HepG2 (cell line): ENCODE data around the gene PLXNA4. TPM values are rescaled to one million over a fixed set of nuclear protein-coding genes. Genes with fewer than 3 reads are reported as not detected.

Experiments used
- ATAC-seq: fragments of 200-7000 bp; cut with Tn5 transposase; 3 replicates; pipeline ENCODE4 v1.9.1; 2020; ENCODE audit warnings: mild to moderate bottlenecking, moderate library complexity
- BruUV-seq: library from RNA; stranded (reverse); fragments of 400-500 nt; replicated peaks from 2 replicates; lab custom pipeline; 2021; lab: Mats Ljungman, UMichigan
- CTCF ChIA-PET: fragments of 300-600 bp; formaldehyde crosslinking; extraction: SDS; loops from one replicate; lab custom pipeline; 2021; ENCODE audit warnings: low total read pairs, inconsistent platforms, low intra/inter-chr PET ratio; lab: Yijun Ruan, JAX
- POLR2A ChIA-PET: fragments of 350-600 bp; sonication (Branson Sonifier 250); formaldehyde crosslinking; loops from one replicate; lab custom pipeline; 2020; ENCODE audit warnings: antibody characterized with exemption, inconsistent platforms; lab: Yijun Ruan, JAX
- DNase-seq: peaks from one replicate; pipeline ENCODE4 v3.0.0-alpha.2; 2015; ENCODE audit warnings: low spot score
- FAIRE-seq: peaks from 3 replicates; lab custom pipeline; 2011; peaks lifted over from hg19 to GRCh38; lab: Jason Lieb, UNC
- H2AFZ ChIP-seq: one replicate; pipeline ENCODE4 v1.6.1; 2011; ENCODE audit warnings: low read length, inconsistent platforms
- H3K27ac ChIP-seq: fragments of 300-600 bp; 3 replicates; pipeline ENCODE4 v1.8.0; 2011; ENCODE audit warnings: mixed run types, mild to moderate bottlenecking, mixed read lengths, low read length, inconsistent platforms; ENCODE audit not compliant: insufficient read depth; ENCODE audit errors: extremely low read length
- H3K27me3 ChIP-seq, 2 experiments: fragments of 200-600 bp in 1 of 2; 2 replicates in 1 of 2; 3 replicates in 1 of 2; pipeline versions ENCODE4 v1.6.0 to v1.8.0; 2011; ENCODE audit warnings: low read length in 2 of 2, mild to moderate bottlenecking in 2 of 2, moderate library complexity in 2 of 2, inconsistent platforms in 1 of 2; ENCODE audit not compliant: insufficient read depth in 2 of 2, control insufficient read depth in 1 of 2
- H3K36me3 ChIP-seq, 2 experiments: fragments of 200-600 bp in 1 of 2; replicated peaks in 1 of 2; 2 replicates in 1 of 2; 3 replicates in 1 of 2; pipeline versions ENCODE4 v1.5.1 to v1.8.0; 2011; ENCODE audit warnings: low read length in 2 of 2, inconsistent platforms in 1 of 2; ENCODE audit not compliant: insufficient read depth in 2 of 2, control insufficient read depth in 1 of 2
- H3K4me1 ChIP-seq: 2 replicates; pipeline ENCODE4 v1.5.1; 2012; ENCODE audit warnings: low read length, inconsistent platforms; ENCODE audit not compliant: insufficient read depth
- H3K4me2 ChIP-seq: 2 replicates; pipeline ENCODE4 v1.6.0; 2011; ENCODE audit warnings: low read depth, low read length, inconsistent platforms
- H3K4me3 ChIP-seq, 3 experiments: fragments of 200-600 bp in 1 of 3; sonication (generic), shearing (Covaris generic) in 1 of 3; replicated peaks in 1 of 3; 2 replicates each; pipeline ENCODE4 v1.5.1; 2011 to 2016; ENCODE audit warnings: low read length in 3 of 3, inconsistent platforms in 2 of 3, low read depth in 2 of 3, mild to moderate bottlenecking in 2 of 3, control low read depth in 1 of 3, mixed read lengths in 1 of 3; ENCODE audit not compliant: insufficient read depth in 1 of 3
- H3K79me2 ChIP-seq: one replicate; pipeline ENCODE4 v1.6.1; 2011; ENCODE audit warnings: low read length, inconsistent platforms; ENCODE audit not compliant: insufficient read depth
- H3K9ac ChIP-seq: 2 replicates; pipeline ENCODE4 v1.6.0; 2011; ENCODE audit warnings: mild to moderate bottlenecking, low read depth, low read length, inconsistent platforms; ENCODE audit not compliant: insufficient read depth
- H3K9me3 ChIP-seq: 2 replicates; pipeline ENCODE4 v1.5.1; 2012; ENCODE audit warnings: mild to moderate bottlenecking, low read length
- H4K20me1 ChIP-seq: 2 replicates; pipeline ENCODE4 v1.6.0; 2011; ENCODE audit warnings: inconsistent platforms, mild to moderate bottlenecking, low read length, moderate library complexity; ENCODE audit not compliant: insufficient read depth
- CCDC6 ChIP-seq: sonication (generic); formaldehyde crosslinking; IDR thresholded peaks from 2 replicates; pipeline ENCODE4 v1.8.1; 2022; ENCODE audit warnings: mild to moderate bottlenecking, missing genetic modification reagents, moderate library complexity
- FOXA1 ChIP-seq, 2 experiments: fragments of 450-650 bp in 1 of 2; sonication (generic) in 1 of 2; formaldehyde crosslinking in 1 of 2; IDR thresholded peaks; 2 replicates each; pipeline versions ENCODE4 v1.4.0 to v1.6.1; 2016 to 2020; ENCODE audit warnings: missing genetic modification reagents in 1 of 2
- HDAC2 ChIP-seq: sonication (generic); formaldehyde crosslinking; IDR thresholded peaks from 2 replicates; pipeline ENCODE4 v1.4.0; 2020; ENCODE audit warnings: missing genetic modification reagents
- MED1 ChIP-seq: sonication (generic); formaldehyde crosslinking; IDR thresholded peaks from 2 replicates; pipeline ENCODE4 v1.4.0; 2020; ENCODE audit warnings: missing genetic modification reagents
- MEF2D ChIP-seq: sonication (generic); formaldehyde crosslinking; IDR thresholded peaks from 2 replicates; pipeline ENCODE4 v1.5.1; 2020; ENCODE audit warnings: mild to moderate bottlenecking, missing genetic modification reagents
- MTA1 ChIP-seq: sonication (generic); formaldehyde crosslinking; IDR thresholded peaks from 2 replicates; pipeline ENCODE4 v1.4.0; 2020; ENCODE audit warnings: missing genetic modification reagents, mild to moderate bottlenecking, borderline replicate concordance
- MXI1 ChIP-seq: IDR thresholded peaks from 3 replicates; pipeline ENCODE4 v1.6.1; 2012; ENCODE audit warnings: low read depth, low read length, inconsistent platforms, borderline replicate concordance
- NFE2L2 ChIP-seq: fragments of 150-350 bp; IDR thresholded peaks from 2 replicates; pipeline ENCODE4 v1.6.1; 2014; ENCODE audit warnings: low read length
- POLR2A ChIP-seq, 2 experiments: IDR thresholded peaks; 2 replicates each; pipeline ENCODE4 v1.6.1; 2011; ENCODE audit warnings: low read depth in 2 of 2, low read length in 2 of 2, mild to moderate bottlenecking in 1 of 2, moderate library complexity in 1 of 2; ENCODE audit not compliant: insufficient read depth in 1 of 2
- TBX2 ChIP-seq: sonication (generic); formaldehyde crosslinking; IDR thresholded peaks from 2 replicates; pipeline ENCODE4 v1.5.0; 2020; ENCODE audit warnings: missing genetic modification reagents, mild to moderate bottlenecking, borderline replicate concordance
- WIZ ChIP-seq: sonication (generic); formaldehyde crosslinking; IDR thresholded peaks from 2 replicates; pipeline ENCODE4 v1.5.1; 2020; ENCODE audit warnings: mild to moderate bottlenecking, missing genetic modification reagents
- ZFP82 ChIP-seq: sonication (generic); formaldehyde crosslinking; IDR thresholded peaks from 2 replicates; pipeline ENCODE4 v1.5.1; 2020; ENCODE audit warnings: mild to moderate bottlenecking, missing genetic modification reagents, borderline replicate concordance
- ZNF264 ChIP-seq: sonication (generic); formaldehyde crosslinking; IDR thresholded peaks from 2 replicates; pipeline ENCODE4 v1.4.0; 2020; ENCODE audit warnings: missing genetic modification reagents
- ZNF790 ChIP-seq: sonication (generic); formaldehyde crosslinking; IDR thresholded peaks from 2 replicates; pipeline ENCODE4 v1.8.0; 2022; ENCODE audit warnings: missing genetic modification reagents, mild to moderate bottlenecking, borderline replicate concordance
- WGBS: methylation state at CpG from one replicate; pipeline ENCODE4 v1.1.6; 2017; ENCODE audit warnings: low lambda C conversion rate; 5-methylcytosine and 5-hydroxymethylcytosine counted together
- in situ Hi-C: cut with HindIII; loops from 2 replicates; pipeline ENCODE4 v1.10.0; 2017; ENCODE audit warnings: low pct_unique_long_range_greater_than_20kb; ENCODE audit not compliant: extremely low pct_ligation_motif_present
- intact Hi-C: fragments of 100-400 bp; cut with micrococcal nuclease; formaldehyde crosslinking; loops from one replicate; pipeline ENCODE4 v1.10.0; 2022; ENCODE audit not compliant: unreplicated experiment
- polyA plus RNA-seq, 8 experiments: library from polyadenylated mRNA; depleted of rRNA in 3 of 8; stranded (reverse) in 7 of 8; unstranded in 1 of 8; fragments of >200 nt; fragmentation: Illumina TruSeq in 4 of 8; extraction: Trizol in 4 of 8; gene quantifications; 2 replicates each; pipeline versions ENCODE4 v1.2.1 to v1.2.3, GENCODE V29; 2011 to 2016; ENCODE audit warnings: low read depth in 4 of 8, missing spikeins in 1 of 8, mixed read lengths in 1 of 8; ENCODE audit not compliant: insufficient read depth in 1 of 8
- total RNA-seq, 5 experiments: library from RNA; depleted of rRNA; stranded (reverse); fragments of >200 nt; fragmentation: Illumina TruSeq; extraction: Trizol; gene quantifications; 2 replicates each; pipeline ENCODE4 v1.2.3, GENCODE V29; 2016; ENCODE audit warnings: low read depth in 1 of 5
- TF ChIP-seq, protein P1 (sequence below): sonication (generic); formaldehyde crosslinking; IDR thresholded peaks from 2 replicates; pipeline ENCODE4 v1.5.0; 2020; ENCODE audit warnings: missing genetic modification reagents, mild to moderate bottlenecking, borderline replicate concordance

PLXNA4 gene
- total and polyA plus RNA-seq, 2 of the 13 experiments (the other 11 are each of a cell fraction or from before 2014, with no cell fraction given), result 0.01 to 0.04 TPM

DNA sequence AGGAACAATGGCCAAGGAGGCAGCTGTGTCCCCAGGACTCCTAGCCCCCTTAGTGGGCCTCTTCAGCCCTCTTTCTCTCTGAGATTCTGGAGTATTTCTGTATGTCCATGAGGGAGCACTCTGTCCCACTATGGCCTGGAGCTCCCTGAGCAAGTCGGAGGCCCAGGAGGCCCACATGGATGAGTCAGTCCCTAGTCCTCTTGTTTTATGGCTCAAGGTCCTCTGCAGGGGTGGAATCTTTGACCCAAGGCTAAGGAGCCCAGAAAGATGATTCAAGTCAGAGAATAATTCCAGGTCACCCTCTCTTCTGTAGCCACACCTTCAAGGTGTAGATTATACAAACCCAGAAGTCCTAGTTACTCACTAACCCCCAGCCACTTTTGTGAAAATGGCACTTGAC is 125.6 kb downstream of the PLXNA4 start:
- no TSS peak for BruUV-seq
- Histone ChIP-seq H3K4me3 (no peak overlapping the region), H3K4me2 (no peak overlapping the region), H3K36me3 (no peaks in the 10 kb centered on the region), H3K9ac (no peak overlapping the region), H3K9me3 (no peaks in the 10 kb centered on the region), H3K27me3 (no peaks in the 10 kb centered on the region; a peak in 2 of 5 replicates), H2AFZ (no peak overlapping the region), H3K27ac (no peak overlapping the region), H4K20me1 (no peaks in the 10 kb centered on the region), H3K79me2 (no peaks in the 10 kb centered on the region), H3K4me1 (no peaks in the 10 kb centered on the region)
- no peak for ATAC-seq
- 11% methylated on average over 1 of the region's 1 CpG for WGBS
- no peak for TF ChIP-seq MED1 (CRISPR knock-in tag)
- in situ Hi-C loops (no loop called here), intact Hi-C loops (no loop called here)
- no peak for DNase-seq
- ChIA-PET CTCF (no interaction called here), POLR2A (no interaction called here)
- no peak for FAIRE-seq

DNA sequence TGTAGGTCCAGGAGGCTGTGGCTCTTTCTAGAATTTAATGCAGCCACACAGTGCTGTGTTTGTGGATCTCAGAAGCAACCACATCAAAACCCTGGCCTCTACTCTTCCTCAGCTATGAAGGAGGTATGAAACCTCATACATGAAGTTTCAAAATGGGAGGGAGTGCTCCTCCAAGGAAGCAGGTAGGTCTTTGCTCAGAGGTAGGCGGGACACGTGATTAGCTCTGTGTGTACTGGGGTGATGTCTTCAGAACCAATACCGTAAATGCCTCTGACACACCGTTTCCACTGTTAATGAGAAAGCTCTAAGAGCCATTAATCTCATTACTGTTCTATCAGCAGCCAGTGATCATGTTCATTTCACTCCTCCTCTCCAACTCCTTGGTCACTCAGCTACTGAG is 126.1 kb downstream of the PLXNA4 start:
- H4K20me1 ChIP-seq, result no peaks in the 10 kb centered on the region
- H3K27ac ChIP-seq, result no peak overlapping the region
- BruUV-seq, result no TSS peak
- no peak overlapping the region for H3K9ac ChIP-seq
- 0% methylated on average over 1 of the region's 4 CpGs for WGBS
- no peaks in the 10 kb centered on the region for H3K79me2 ChIP-seq
- ChIA-PET POLR2A (no interaction called here), CTCF (no interaction called here)
- H3K27me3 ChIP-seq, result no peaks in the 10 kb centered on the region; a peak in 2 of 5 replicates
- H3K4me2 ChIP-seq, result no peak overlapping the region
- no peak overlapping the region for H3K4me3 ChIP-seq
- intact Hi-C loops, result no loop called here
- DNase-seq (no peak), FAIRE-seq (no peak), ATAC-seq (no peak)
- H3K9me3 ChIP-seq, result no peaks in the 10 kb centered on the region
- in situ Hi-C loops, result no loop called here
- no peaks in the 10 kb centered on the region for H3K36me3 ChIP-seq
- no peaks in the 10 kb centered on the region for H3K4me1 ChIP-seq
- H2AFZ ChIP-seq, result no peak overlapping the region
- TF ChIP-seq HDAC2 (CRISPR knock-in tag), result no peak
- TF ChIP-seq NFE2L2, result no peak
- TF ChIP-seq ZNF264 (CRISPR knock-in tag), result no peak
- TF ChIP-seq MTA1, result no peak
- TF ChIP-seq ZNF790, result no peak
- no peak for TF ChIP-seq CCDC6 (CRISPR knock-in tag)
- TF ChIP-seq, protein P1, sequence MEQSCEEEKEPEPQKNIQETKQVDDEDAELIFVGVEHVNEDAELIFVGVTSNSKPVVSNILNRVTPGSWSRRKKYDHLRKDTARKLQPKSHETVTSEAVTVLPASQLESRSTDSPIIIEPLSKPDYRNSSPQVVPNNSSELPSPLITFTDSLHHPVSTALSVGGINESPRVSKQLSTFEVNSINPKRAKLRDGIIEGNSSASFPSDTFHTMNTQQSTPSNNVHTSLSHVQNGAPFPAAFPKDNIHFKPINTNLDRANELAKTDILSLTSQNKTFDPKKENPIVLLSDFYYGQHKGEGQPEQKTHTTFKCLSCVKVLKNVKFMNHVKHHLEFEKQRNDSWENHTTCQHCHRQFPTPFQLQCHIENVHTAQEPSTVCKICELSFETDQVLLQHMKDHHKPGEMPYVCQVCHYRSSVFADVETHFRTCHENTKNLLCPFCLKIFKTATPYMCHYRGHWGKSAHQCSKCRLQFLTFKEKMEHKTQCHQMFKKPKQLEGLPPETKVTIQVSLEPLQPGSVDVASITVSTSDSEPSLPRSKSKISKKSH, result no peak
- TF ChIP-seq MEF2D (CRISPR knock-in tag), result no peak
- TF ChIP-seq ZFP82, result no peak
- no peak for TF ChIP-seq POLR2A (IDR thresholded peaks at IDR 0.05; ENCODE audit: insufficient read depth in 1 of 2, low read depth in 2 of 2, low read length in 2 of 2)
- TF ChIP-seq MXI1, result no peak
- no peak for TF ChIP-seq FOXA1 (IDR thresholded peaks at IDR 0.05)
- no peak for TF ChIP-seq FOXA1 (CRISPR knock-in tag; IDR thresholded peaks at IDR 0.05)
- TF ChIP-seq TBX2 (CRISPR knock-in tag), result no peak
- TF ChIP-seq WIZ (CRISPR knock-in tag), result no peak
